ENCODE data around the gene METRNL. TPM values are rescaled to one million over a fixed set of nuclear protein-coding genes. Genes with fewer than 3 reads are reported as not detected.

Gene METRNL
- polyA plus RNA-seq, 1 donor from 2014 or later, result 15.1 TPM

GRCh38 chr17:83127431-83128160 is 48.2 kb downstream of the METRNL start:
- Histone ChIP-seq H3K9me2 (ENCODE audit: insufficient read depth, low read length) (no peaks in the 10 kb centered on the region), H3K36me3 (ENCODE audit: insufficient read depth, low read length) (no peaks in the 10 kb centered on the region), H4K20me1 (ENCODE audit: insufficient read depth) (no peaks in the 10 kb centered on the region), H3K9me3 (ENCODE audit: low read length) (no peaks in the 10 kb centered on the region), H3K4me3 (ENCODE audit: low read length) (no peak overlapping the region), H3K79me2 (replicated peaks; ENCODE audit: insufficient read depth, low read length) (no peaks in the 10 kb centered on the region), H2AFZ (ENCODE audit: low read depth, low read length) (no peak overlapping the region), H3K27ac (ENCODE audit: low read length) (no peak overlapping the region), H3K4me2 (ENCODE audit: low read length) (no peak overlapping the region), H3K27me3 (ENCODE audit: insufficient read depth, low read depth, low read length) (no peaks in the 10 kb centered on the region), H3K9ac (ENCODE audit: low read length) (no peak overlapping the region), H3F3A (ENCODE audit: insufficient read depth, low read length, poor library complexity, severe bottlenecking) (no peaks in the 10 kb centered on the region)
- TF ChIP-seq TAF1 (IDR thresholded peaks at IDR 0.05; ENCODE audit: low read depth) (no peak), REST (IDR thresholded peaks at IDR 0.05; ENCODE audit: borderline replicate concordance) (no peak), EP300 (conservative IDR thresholded peaks at IDR 0.05; ENCODE audit: poor library complexity, severe bottlenecking) (no peak), CTCF (IDR thresholded peaks at IDR 0.05; ENCODE audit: poor library complexity, severe bottlenecking) (no peak), RAD21 (conservative IDR thresholded peaks at IDR 0.05) (no peak), MXI1 (conservative IDR thresholded peaks at IDR 0.05; ENCODE audit: poor library complexity, severe bottlenecking) (no peak), EZH2 (IDR thresholded peaks at IDR 0.05; ENCODE audit: borderline replicate concordance, insufficient read depth, low read length, poor library complexity, severe bottlenecking) (no peak), SMC3 (conservative IDR thresholded peaks at IDR 0.05; ENCODE audit: poor library complexity) (no peak), POLR2AphosphoS5 (IDR thresholded peaks at IDR 0.05) (no peak)

- Histone ChIP-seq H3K9me2 (ENCODE audit: insufficient read depth, low read length) (no peaks in the 10 kb centered on the region), H3K27ac (ENCODE audit: low read length) (no peak overlapping the region), H3K36me3 (ENCODE audit: insufficient read depth, low read length) (no peaks in the 10 kb centered on the region), H3K27me3 (ENCODE audit: insufficient read depth, low read depth, low read length) (no peaks in the 10 kb centered on the region), H2AFZ (ENCODE audit: low read depth, low read length) (no peak overlapping the region), H3K4me2 (ENCODE audit: low read length) (no peak overlapping the region), H3K9ac (ENCODE audit: low read length) (no peak overlapping the region), H3F3A (ENCODE audit: insufficient read depth, low read length, poor library complexity, severe bottlenecking) (no peaks in the 10 kb centered on the region), H3K79me2 (replicated peaks; ENCODE audit: insufficient read depth, low read length) (no peaks in the 10 kb centered on the region), H4K20me1 (ENCODE audit: insufficient read depth) (no peaks in the 10 kb centered on the region), H3K4me3 (ENCODE audit: low read length) (no peak overlapping the region), H3K9me3 (ENCODE audit: low read length) (no peaks in the 10 kb centered on the region)
- TF ChIP-seq EP300 (conservative IDR thresholded peaks at IDR 0.05; ENCODE audit: poor library complexity, severe bottlenecking) (no peak), SMC3 (conservative IDR thresholded peaks at IDR 0.05; ENCODE audit: poor library complexity) (no peak), MXI1 (conservative IDR thresholded peaks at IDR 0.05; ENCODE audit: poor library complexity, severe bottlenecking) (no peak), REST (IDR thresholded peaks at IDR 0.05; ENCODE audit: borderline replicate concordance) (no peak), POLR2AphosphoS5 (IDR thresholded peaks at IDR 0.05) (no peak), TAF1 (IDR thresholded peaks at IDR 0.05; ENCODE audit: low read depth) (no peak), CTCF (IDR thresholded peaks at IDR 0.05; ENCODE audit: poor library complexity, severe bottlenecking) (no peak), RAD21 (conservative IDR thresholded peaks at IDR 0.05) (no peak), EZH2 (IDR thresholded peaks at IDR 0.05; ENCODE audit: borderline replicate concordance, insufficient read depth, low read length, poor library complexity, severe bottlenecking) (no peak)
Observed at GRCh38 chr17:83128306-83129240, 49.2 kb downstream of the METRNL start.
